H1 (cell line): ENCODE measurements around the gene ZNF92. TPM values are rescaled to one million over a fixed set of nuclear protein-coding genes. Genes with fewer than 3 reads are reported as not detected.

Experiments
- CTCF ChIA-PET: fragments of 300-600 bp; sonication (Branson Sonifier 250); formaldehyde crosslinking; loops from one replicate; lab custom pipeline; 2021; ENCODE audit not compliant: partially characterized antibody; lab: Charles Lee
- POLR2A ChIA-PET: fragments of 300-600 bp; sonication (Branson Sonifier 250); formaldehyde crosslinking; loops from one replicate; lab custom pipeline; 2021; ENCODE audit warnings: inconsistent platforms; ENCODE audit not compliant: partially characterized antibody; lab: Charles Lee
- DNase-seq, 2 experiments: peaks; one replicate each; pipeline versions ENCODE4 v3.0.0 to v3.0.0-alpha.2; 2010 to 2022; ENCODE audit warnings: low spot score in 2 of 2, low read depth in 1 of 2, mixed read lengths in 1 of 2
- FAIRE-seq: peaks from 2 replicates; lab custom pipeline; 2011; peaks lifted over from hg19 to GRCh38; lab: Jason Lieb, UNC
- H2AFZ ChIP-seq: 2 replicates; pipeline ENCODE4 v1.8.1; 2012; ENCODE audit warnings: low read length, inconsistent platforms
- H2AK5ac ChIP-seq: 2 replicates; pipeline ENCODE4 v1.6.1; 2013; ENCODE audit warnings: low read depth, low read length
- H2BK120ac ChIP-seq: replicated peaks from 2 replicates; pipeline ENCODE3; 2013; ENCODE audit warnings: low read depth, low read length, inconsistent platforms
- H2BK12ac ChIP-seq: 2 replicates; pipeline ENCODE4 v1.6.1; 2013; ENCODE audit warnings: low read depth, low read length
- H2BK15ac ChIP-seq: 2 replicates; pipeline ENCODE4 v1.6.1; 2013; ENCODE audit warnings: low read length
- H2BK20ac ChIP-seq: 2 replicates; pipeline ENCODE4 v1.6.1; 2013; ENCODE audit warnings: low read length
- H2BK5ac ChIP-seq: 2 replicates; pipeline ENCODE4 v1.6.1; 2013; ENCODE audit warnings: low read depth, low read length
- H3K14ac ChIP-seq: 2 replicates; pipeline ENCODE4 v1.6.1; 2013; ENCODE audit warnings: inconsistent platforms; ENCODE audit not compliant: insufficient read length
- H3K18ac ChIP-seq: 2 replicates; pipeline ENCODE4 v1.6.1; 2013; ENCODE audit warnings: low read length; ENCODE audit errors: extremely low read depth
- H3K23ac ChIP-seq: 2 replicates; pipeline ENCODE4 v1.6.1; 2013; ENCODE audit warnings: inconsistent platforms; ENCODE audit not compliant: insufficient read length
- H3K23me2 ChIP-seq: 2 replicates; pipeline ENCODE4 v1.6.1; 2013; ENCODE audit warnings: low read depth, low read length
- H3K27ac ChIP-seq: 2 replicates; pipeline ENCODE4 v1.6.1; 2011; ENCODE audit warnings: low read depth, low read length, inconsistent platforms
- H3K27me3 ChIP-seq, 4 experiments: replicated peaks in 1 of 4; 1 replicate in 1 of 4; 2 replicates in 3 of 4; pipeline versions ENCODE4 v1.6.1 to v1.8.1; 2011 to 2013; ENCODE audit warnings: low read length in 3 of 4, mild to moderate bottlenecking in 3 of 4, inconsistent platforms in 2 of 4, mixed read lengths in 2 of 4, moderate library complexity in 1 of 4; ENCODE audit not compliant: control insufficient read depth in 3 of 4, insufficient read depth in 3 of 4; ENCODE audit errors: extremely low read depth in 1 of 4
- H3K36me3 ChIP-seq, 4 experiments: 2 replicates each; pipeline versions ENCODE4 v1.6.1 to v1.8.1; 2011 to 2013; ENCODE audit warnings: mild to moderate bottlenecking in 4 of 4, low read length in 3 of 4, moderate library complexity in 2 of 4, control low read depth in 1 of 4, inconsistent platforms in 1 of 4; ENCODE audit not compliant: insufficient read depth in 4 of 4, control insufficient read depth in 2 of 4
- H3K4ac ChIP-seq: replicated peaks from 2 replicates; pipeline ENCODE3; 2013; ENCODE audit warnings: low read length, low read depth, mixed read lengths, inconsistent platforms; ENCODE audit not compliant: insufficient read length
- H3K4me1 ChIP-seq, 4 experiments: replicated peaks in 1 of 4; 1 replicate in 1 of 4; 2 replicates in 3 of 4; pipeline versions ENCODE4 v1.6.1 to v1.8.1; 2011 to 2013; ENCODE audit warnings: low read length in 3 of 4, inconsistent platforms in 2 of 4, mixed read lengths in 1 of 4; ENCODE audit not compliant: insufficient read depth in 4 of 4, control insufficient read depth in 3 of 4
- H3K4me2 ChIP-seq, 2 experiments: 2 replicates each; pipeline versions ENCODE4 v1.6.1 to v1.8.1; 2011 to 2013; ENCODE audit warnings: low read depth in 2 of 2, low read length in 2 of 2, control low read depth in 1 of 2, inconsistent platforms in 1 of 2, mild to moderate bottlenecking in 1 of 2; ENCODE audit not compliant: insufficient read depth in 1 of 2
- H3K4me3 ChIP-seq, 4 experiments: fragments of 200-600, 300-600 bp in 1 of 4; sonication (generic), shearing (Covaris generic), sonication (Bioruptor Twin) in 1 of 4; 2 replicates each; pipeline versions ENCODE4 v1.5.1 to v1.8.1; 2011 to 2016; ENCODE audit warnings: low read length in 4 of 4, low read depth in 3 of 4, control low read depth in 2 of 4, inconsistent platforms in 2 of 4, mild to moderate bottlenecking in 2 of 4, mixed read lengths in 1 of 4, moderate library complexity in 1 of 4; ENCODE audit not compliant: insufficient read depth in 2 of 4; ENCODE audit errors: extremely low read depth in 1 of 4
- H3K56ac ChIP-seq: replicated peaks from 2 replicates; pipeline ENCODE3; 2013; ENCODE audit warnings: low read depth, mild to moderate bottlenecking, mixed read lengths, low read length, inconsistent platforms; ENCODE audit not compliant: insufficient read length
- H3K79me1 ChIP-seq: 2 replicates; pipeline ENCODE4 v1.6.1; 2013; ENCODE audit warnings: low read depth, low read length, control low read depth
- H3K79me2 ChIP-seq, 2 experiments: 2 replicates each; pipeline versions ENCODE4 v1.6.1 to v1.8.1; 2012 to 2013; ENCODE audit warnings: low read length in 2 of 2, mild to moderate bottlenecking in 2 of 2, inconsistent platforms in 1 of 2; ENCODE audit not compliant: insufficient read depth in 2 of 2, control insufficient read depth in 1 of 2
- H3K9ac ChIP-seq, 4 experiments: replicated peaks in 1 of 4; 1 replicate in 1 of 4; 2 replicates in 3 of 4; pipeline versions ENCODE4 v1.6.1 to v1.8.1; 2011 to 2013; ENCODE audit warnings: low read depth in 3 of 4, low read length in 3 of 4, control low read depth in 2 of 4, mild to moderate bottlenecking in 2 of 4, moderate library complexity in 2 of 4, inconsistent platforms in 1 of 4; ENCODE audit errors: extremely low read depth in 1 of 4
- H3K9me3 ChIP-seq, 2 experiments: 2 replicates each; pipeline versions ENCODE4 v1.6.1 to v1.8.1; 2012 to 2013; ENCODE audit warnings: mild to moderate bottlenecking in 2 of 2, moderate library complexity in 2 of 2, control low read depth in 1 of 2, inconsistent platforms in 1 of 2, low read depth in 1 of 2, low read length in 1 of 2, mixed read lengths in 1 of 2; ENCODE audit not compliant: insufficient read depth in 2 of 2
- H4K20me1 ChIP-seq, 2 experiments: replicated peaks in 1 of 2; 2 replicates each; pipeline versions ENCODE3 to v1.8.1; 2011 to 2013; ENCODE audit warnings: inconsistent platforms in 2 of 2, low read length in 2 of 2, mild to moderate bottlenecking in 1 of 2; ENCODE audit not compliant: insufficient read depth in 2 of 2, control insufficient read depth in 1 of 2
- H4K5ac ChIP-seq: 2 replicates; pipeline ENCODE4 v1.6.1; 2013; ENCODE audit warnings: low read length, low read depth, mixed read lengths, inconsistent platforms; ENCODE audit not compliant: insufficient read length
- H4K8ac ChIP-seq: 2 replicates; pipeline ENCODE4 v1.8.0; 2013; ENCODE audit warnings: mild to moderate bottlenecking, moderate library complexity, low read length, inconsistent platforms; ENCODE audit not compliant: insufficient read depth; ENCODE audit errors: extremely low read depth
- H4K91ac ChIP-seq: replicated peaks from 2 replicates; pipeline ENCODE3; 2013; ENCODE audit warnings: low read length, mixed read lengths, inconsistent platforms; ENCODE audit not compliant: insufficient read length
- PHF8 ChIP-seq: fragments of 200-600 bp; sonication (generic); conservative IDR thresholded peaks from 2 replicates; pipeline ENCODE4 v1.7.1; 2012; ENCODE audit warnings: low read depth, mild to moderate bottlenecking, inconsistent platforms, low read length, moderate library complexity
- SP2 ChIP-seq: IDR thresholded peaks from 2 replicates; pipeline ENCODE4 v1.6.1; 2012; ENCODE audit warnings: mild to moderate bottlenecking, low read length, inconsistent platforms
- TBP ChIP-seq: IDR thresholded peaks from 2 replicates; pipeline ENCODE4 v1.6.1; 2011; ENCODE audit warnings: low read depth, low read length, improper control_type of control experiment
- WGBS, 2 experiments: shearing (Covaris generic) in 1 of 2; methylation state at CpG; one replicate each; pipeline versions ENCODE4 v1.1.6 to v1.1.7; 2013 to 2015; ENCODE audit warnings: low lambda C conversion rate in 2 of 2, mixed read lengths in 2 of 2, inconsistent platforms in 1 of 2, low coverage in 1 of 2, missing lambda C conversion rate in 1 of 2; ENCODE audit not compliant: insufficient replicate concordance in 2 of 2, insufficient coverage in 1 of 2, insufficient read length in 1 of 2; ENCODE audit errors: extremely low coverage in 1 of 2, missing lambda C conversion rate in 1 of 2; 5-methylcytosine and 5-hydroxymethylcytosine counted together
- polyA plus RNA-seq, 7 experiments: library from polyadenylated mRNA; depleted of rRNA in 3 of 7; stranded (reverse) in 5 of 7; unstranded in 2 of 7; fragments of >200 nt in 5 of 7; fragments of 200-250 nt in 2 of 7; gene quantifications; 1 replicate in 5 of 7; 2 replicates in 1 of 7; 4 replicates in 1 of 7; pipeline versions ENCODE4 v1.2.1 to v1.2.3, GENCODE V29; 2011 to 2013; ENCODE audit warnings: missing spikeins in 2 of 7, mixed read lengths in 2 of 7
- total RNA-seq: library from RNA; stranded (reverse); fragmentation: NEBNext Ultra II Directional; extraction: Animal tissue kit (Norgen Biotek cat#: 25700); gene quantifications from 2 replicates; pipeline ENCODE4 v1.2.1, GENCODE V29; 2021

ZNF92 gene
- total and polyA plus RNA-seq, 2 of the 8 experiments (the other 6 are each of a cell fraction or from before 2014, with no cell fraction given) = 2.8 to 39.8 TPM

DNA sequence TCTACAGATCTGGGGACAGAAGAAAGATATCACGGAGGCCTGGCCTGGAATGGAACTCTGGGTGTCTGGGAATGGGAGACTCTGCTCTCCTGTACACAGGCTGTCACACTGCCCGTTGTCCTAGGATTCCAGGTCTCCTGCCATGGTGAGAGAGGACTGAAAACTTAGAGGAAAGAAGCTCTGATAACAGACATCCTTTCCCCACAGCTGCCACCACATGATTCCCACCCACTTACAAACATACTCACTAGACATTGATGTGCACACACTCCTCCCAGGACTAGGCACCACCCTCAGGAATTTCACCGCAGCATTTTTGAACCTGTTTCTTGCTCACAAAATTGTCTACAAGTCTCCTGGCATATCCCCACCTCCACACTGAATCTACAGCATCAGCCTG is 5.7 kb downstream of the ZNF92 start:
- Histone ChIP-seq H3K4ac (no peak overlapping the region), H2AK5ac (no peak overlapping the region), H4K8ac (no peak overlapping the region), H3K79me2 (peaks cover 23 to 98% of the 10 kb centered on the region in 2 experiments), H3K18ac (no peak overlapping the region), H3K23ac (no peak overlapping the region), H2BK12ac (no peak overlapping the region), H3K56ac (no peak overlapping the region), H3K36me3 (peaks cover 0 to 19% (median 3%) of the 10 kb centered on the region in 4 experiments; a peak in 3 of 8 replicates), H2BK20ac (no peak overlapping the region), H3K79me1 (peaks cover 2% of the 10 kb centered on the region), H3K4me2 (no peak overlapping the region; a peak in 1 of 4 replicates), H2BK5ac (no peak overlapping the region), H4K5ac (no peak overlapping the region), H4K20me1 (peaks cover 14 to 18% of the 10 kb centered on the region in 2 experiments), H3K27me3 (no peaks in the 10 kb centered on the region), H2BK15ac (no peak overlapping the region), H3K9ac (no peak overlapping the region; a peak in 1 of 7 replicates), H3K23me2 (peaks cover 2% of the 10 kb centered on the region), H3K4me1 (peaks cover 0 to 9% (median under 1%) of the 10 kb centered on the region in 4 experiments; a peak in 2 of 7 replicates), H4K91ac (no peak overlapping the region), H2AFZ (no peak overlapping the region), H3K14ac (no peak overlapping the region), H3K4me3 (no peak overlapping the region), H3K27ac (no peak overlapping the region), H2BK120ac (no peak overlapping the region), H3K9me3 (no peaks in the 10 kb centered on the region)
- POLR2A ChIA-PET = no interaction called here
- DNase-seq (no peak), FAIRE-seq (no peak)
- no peak for TF ChIP-seq PHF8
- TF ChIP-seq SP2 = no peak
- no peak for TF ChIP-seq TBP
- CTCF ChIA-PET = no interaction called here
- WGBS, 2 experiments = 94% methylated on average over 3 of the region's 3 CpGs; no CpG with 5 or more reads in 1 of the 2 experiments
